ENCODE results near the gene DYRK4. TPM values are rescaled to one million over a fixed set of nuclear protein-coding genes. Genes with fewer than 3 reads are reported as not detected.

The DYRK4 gene
- total and polyA plus RNA-seq, 2 donors from 2014 or later: 32.8 to 49.0 TPM

- Histone ChIP-seq H3K9me3 (ENCODE audit: control insufficient read depth in 2 of 3, insufficient read depth in 1 of 3, low read length in 3 of 3) (no peaks in the 10 kb centered on the region), H3K9ac (ENCODE audit: low read length in 3 of 3) (no peak overlapping the region), H3K4me1 (ENCODE audit: control insufficient read depth in 2 of 3, insufficient read depth in 2 of 3, low read depth in 1 of 3, low read length in 3 of 3) (peaks cover 0 to 2% (median 0%) of the 10 kb centered on the region in 3 donors), H3K27ac (ENCODE audit: low read depth in 2 of 2, low read length in 2 of 2) (no peak overlapping the region), H3K4me3 (ENCODE audit: low read length in 3 of 3) (no peak overlapping the region), H3K27me3 (ENCODE audit: control insufficient read depth, insufficient read depth, low read length) (no peaks in the 10 kb centered on the region), H3K36me3 (ENCODE audit: control insufficient read depth in 2 of 3, insufficient read depth in 3 of 3, low read length in 3 of 3) (no peaks in the 10 kb centered on the region)
- peak; percentile 3 for TF ChIP-seq CTCF (IDR thresholded peaks at IDR 0.05; ENCODE audit: borderline replicate concordance, extremely low read depth, insufficient read depth)
- DNase-seq: peak in 1 of 5 donors; percentile 43
- intact Hi-C loops (cut with DNase I): no loop called here
- no peak for FAIRE-seq
Observed at GRCh38 chr12:4579305-4580102, 17.5 kb downstream of the DYRK4 start.

GRCh38 chr12:4580281-4580688, 18.3 kb downstream of the DYRK4 start:
- DNase-seq (no peak), FAIRE-seq (no peak)
- no peaks in the 10 kb centered on the region for H3K9me3 ChIP-seq (ENCODE audit: control insufficient read depth in 2 of 3, insufficient read depth in 1 of 3, low read length in 3 of 3)
- H3K4me3 ChIP-seq (ENCODE audit: low read length in 3 of 3): no peak overlapping the region
- H3K4me1 ChIP-seq (ENCODE audit: control insufficient read depth in 2 of 3, insufficient read depth in 2 of 3, low read depth in 1 of 3, low read length in 3 of 3): peaks cover 0 to 2% (median 0%) of the 10 kb centered on the region in 3 donors
- TF ChIP-seq CTCF (IDR thresholded peaks at IDR 0.05; ENCODE audit: borderline replicate concordance, extremely low read depth, insufficient read depth): no peak
- intact Hi-C loops (cut with DNase I): no loop called here
- H3K36me3 ChIP-seq (ENCODE audit: control insufficient read depth in 2 of 3, insufficient read depth in 3 of 3, low read length in 3 of 3): no peaks in the 10 kb centered on the region
- H3K27ac ChIP-seq (ENCODE audit: low read depth in 2 of 2, low read length in 2 of 2): no peak overlapping the region
- no peak overlapping the region for H3K9ac ChIP-seq (ENCODE audit: low read length in 3 of 3)
- no peaks in the 10 kb centered on the region for H3K27me3 ChIP-seq (ENCODE audit: control insufficient read depth, insufficient read depth, low read length)

GRCh38 chr12:4584281-4584680, 22.3 kb downstream of the DYRK4 start:
- FAIRE-seq: no peak
- TF ChIP-seq CTCF (IDR thresholded peaks at IDR 0.05; ENCODE audit: borderline replicate concordance, extremely low read depth, insufficient read depth): no peak
- Histone ChIP-seq H3K9ac (ENCODE audit: low read length in 3 of 3) (no peak overlapping the region), H3K4me3 (ENCODE audit: low read length in 3 of 3) (no peak overlapping the region), H3K36me3 (ENCODE audit: control insufficient read depth in 2 of 3, insufficient read depth in 3 of 3, low read length in 3 of 3) (no peaks in the 10 kb centered on the region), H3K9me3 (ENCODE audit: control insufficient read depth in 2 of 3, insufficient read depth in 1 of 3, low read length in 3 of 3) (no peaks in the 10 kb centered on the region), H3K27ac (ENCODE audit: low read depth in 2 of 2, low read length in 2 of 2) (no peak overlapping the region), H3K4me1 (ENCODE audit: control insufficient read depth in 2 of 3, insufficient read depth in 2 of 3, low read depth in 1 of 3, low read length in 3 of 3) (peaks cover 0 to 2% (median 0%) of the 10 kb centered on the region in 3 donors), H3K27me3 (ENCODE audit: control insufficient read depth, insufficient read depth, low read length) (no peaks in the 10 kb centered on the region)
- intact Hi-C loops (cut with DNase I): no loop called here
- no peak for DNase-seq

Measured in kidney (tissue), 14 donors.